ENCODE measurements around the gene CLDN24. TPM values are rescaled to one million over a fixed set of nuclear protein-coding genes. Genes with fewer than 3 reads are reported as not detected.

Gene CLDN24
- total and polyA plus RNA-seq, 2 donors (not counting 3 experiments of a cell fraction or from before 2014, with no cell fraction given), result not detected

- Histone ChIP-seq H3K9me3 (replicated peaks; ENCODE audit: control insufficient read depth, insufficient read depth, low read length) (no peaks in the 10 kb centered on the region), H4K20me1 (replicated peaks; ENCODE audit: control insufficient read depth, extremely low read depth, insufficient read depth, low read length) (no peaks in the 10 kb centered on the region), H3K9me1 (replicated peaks; ENCODE audit: control insufficient read depth, extremely low read depth, insufficient read depth, low read length) (no peaks in the 10 kb centered on the region), H3K4me2 (ENCODE audit: insufficient read depth, low read length) (no peak overlapping the region), H3K36me3 (ENCODE audit: control insufficient read depth in 2 of 2, extremely low read depth in 1 of 2, insufficient read depth in 2 of 2, low read length in 2 of 2) (no peaks in the 10 kb centered on the region), H2AFZ (ENCODE audit: low read depth, low read length) (no peak overlapping the region), H3K27ac (ENCODE audit: insufficient read depth, low read depth, low read length) (no peak overlapping the region), H3K4me3 (replicated peaks in 1 of 3; ENCODE audit: insufficient read depth in 1 of 3, low read depth in 1 of 3, low read length in 3 of 3) (no peak overlapping the region), H3K9ac (replicated peaks; ENCODE audit: extremely low read depth, insufficient read depth, low read length) (no peak overlapping the region), H3K79me2 (ENCODE audit: control insufficient read depth, insufficient read depth, low read length) (no peaks in the 10 kb centered on the region), H3K27me3 (ENCODE audit: control insufficient read depth in 2 of 2, insufficient read depth in 2 of 2, low read length in 2 of 2) (no peaks in the 10 kb centered on the region), H3K4me1 (ENCODE audit: control insufficient read depth, extremely low read depth, insufficient read depth, low read length) (no peaks in the 10 kb centered on the region)
- POLR2A ChIA-PET, result no interaction called here
- dilution Hi-C loops (cut with MboI; ENCODE audit: extremely low pct_ligation_motif_present, low sequenced_read_pairs), result no loop called here
- TF ChIP-seq MAX (IDR thresholded peaks at IDR 0.05; ENCODE audit: insufficient read depth, insufficient read length), result no peak
- intact Hi-C loops (cut with micrococcal nuclease), result no loop called here
- CTCF ChIA-PET, result interaction anchor here (1.4 to 1.6 kb wide), 2 partner anchors 11 to 44 kb away, joined by 3 to 6 read pairs; no protein-coding TSS in a partner anchor
- FAIRE-seq, result no peak
- no TSS peak for BruUV-seq (replicated peaks)
- DNase-seq (ENCODE audit: low read depth, low spot score), result no peak
These were observed 15.4 kb downstream of the CLDN24 start for GRCh38 chr4:183306811-183307210.

- TF ChIP-seq GATA2 (IDR thresholded peaks at IDR 0.05; ENCODE audit: insufficient read depth, insufficient read length, low read depth, low read length) (no peak), CTCF (IDR thresholded peaks at IDR 0.05; ENCODE audit: extremely low read depth in 1 of 2, insufficient read depth in 1 of 2, low read depth in 1 of 2, low read length in 2 of 2) (no peak), MAX (IDR thresholded peaks at IDR 0.05; ENCODE audit: insufficient read depth, insufficient read length) (no peak), POLR2AphosphoS5 (IDR thresholded peaks at IDR 0.05; ENCODE audit: insufficient read depth, low read depth, low read length) (no peak), MYC (IDR thresholded peaks at IDR 0.05; ENCODE audit: low read depth, low read length) (no peak)
- no peaks in the 10 kb centered on the region for H3K9me3 ChIP-seq (replicated peaks; ENCODE audit: control insufficient read depth, insufficient read depth, low read length)
- H3K9me1 ChIP-seq (replicated peaks; ENCODE audit: control insufficient read depth, extremely low read depth, insufficient read depth, low read length), result no peaks in the 10 kb centered on the region
- no peaks in the 10 kb centered on the region for H3K36me3 ChIP-seq (ENCODE audit: control insufficient read depth in 2 of 2, extremely low read depth in 1 of 2, insufficient read depth in 2 of 2, low read length in 2 of 2)
- dilution Hi-C loops (cut with MboI; ENCODE audit: extremely low pct_ligation_motif_present, low sequenced_read_pairs), result no loop called here
- peaks cover 18% of the 10 kb centered on the region for H3K4me1 ChIP-seq (ENCODE audit: control insufficient read depth, extremely low read depth, insufficient read depth, low read length)
- intact Hi-C loops (cut with micrococcal nuclease), result no loop called here
- ChIA-PET CTCF (interaction anchor here (1.4 kb wide), 1 partner anchor 10 kb away, joined by 5 read pairs; no protein-coding TSS in a partner anchor), POLR2A (no interaction called here)
- DNase-seq (ENCODE audit: low read depth, low spot score), result no peak
- H3K9ac ChIP-seq (replicated peaks; ENCODE audit: extremely low read depth, insufficient read depth, low read length), result no peak overlapping the region
- H3K27me3 ChIP-seq (ENCODE audit: control insufficient read depth in 2 of 2, insufficient read depth in 2 of 2, low read length in 2 of 2), result no peaks in the 10 kb centered on the region
- no peak for FAIRE-seq
- H2AFZ ChIP-seq (ENCODE audit: low read depth, low read length), result no peak overlapping the region
- no peak overlapping the region for H3K4me3 ChIP-seq (replicated peaks in 1 of 3; ENCODE audit: insufficient read depth in 1 of 3, low read depth in 1 of 3, low read length in 3 of 3)
- no peaks in the 10 kb centered on the region for H4K20me1 ChIP-seq (replicated peaks; ENCODE audit: control insufficient read depth, extremely low read depth, insufficient read depth, low read length)
- H3K4me2 ChIP-seq (ENCODE audit: insufficient read depth, low read length), result no peak overlapping the region
- H3K27ac ChIP-seq (ENCODE audit: insufficient read depth, low read depth, low read length), result no peak overlapping the region
- no TSS peak for BruUV-seq (replicated peaks)
- H3K79me2 ChIP-seq (ENCODE audit: control insufficient read depth, insufficient read depth, low read length), result no peaks in the 10 kb centered on the region
These were observed 17.7 kb downstream of the CLDN24 start for GRCh38 chr4:183304538-183304937.
